GM12874 (cell line): ENCODE measurements around the gene NONO.

Experiments
- TF ChIP-seq, protein P1 (sequence below): IDR thresholded peaks from 2 replicates; pipeline ENCODE4 v1.5.1; 2011; ENCODE audit warnings: low read depth, mild to moderate bottlenecking, control low read depth, low read length, moderate library complexity; ENCODE audit not compliant: insufficient read depth

Gene NONO

GRCh38 chrX:71250841-71251240 is 32.6 kb upstream of the NONO start:
- TF ChIP-seq, protein P1, sequence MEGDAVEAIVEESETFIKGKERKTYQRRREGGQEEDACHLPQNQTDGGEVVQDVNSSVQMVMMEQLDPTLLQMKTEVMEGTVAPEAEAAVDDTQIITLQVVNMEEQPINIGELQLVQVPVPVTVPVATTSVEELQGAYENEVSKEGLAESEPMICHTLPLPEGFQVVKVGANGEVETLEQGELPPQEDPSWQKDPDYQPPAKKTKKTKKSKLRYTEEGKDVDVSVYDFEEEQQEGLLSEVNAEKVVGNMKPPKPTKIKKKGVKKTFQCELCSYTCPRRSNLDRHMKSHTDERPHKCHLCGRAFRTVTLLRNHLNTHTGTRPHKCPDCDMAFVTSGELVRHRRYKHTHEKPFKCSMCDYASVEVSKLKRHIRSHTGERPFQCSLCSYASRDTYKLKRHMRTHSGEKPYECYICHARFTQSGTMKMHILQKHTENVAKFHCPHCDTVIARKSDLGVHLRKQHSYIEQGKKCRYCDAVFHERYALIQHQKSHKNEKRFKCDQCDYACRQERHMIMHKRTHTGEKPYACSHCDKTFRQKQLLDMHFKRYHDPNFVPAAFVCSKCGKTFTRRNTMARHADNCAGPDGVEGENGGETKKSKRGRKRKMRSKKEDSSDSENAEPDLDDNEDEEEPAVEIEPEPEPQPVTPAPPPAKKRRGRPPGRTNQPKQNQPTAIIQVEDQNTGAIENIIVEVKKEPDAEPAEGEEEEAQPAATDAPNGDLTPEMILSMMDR, result no peak

- TF ChIP-seq, protein P1, result no peak
These were observed 31.9 kb upstream of the NONO start for GRCh38 chrX:71251466-71251973.

DNA sequence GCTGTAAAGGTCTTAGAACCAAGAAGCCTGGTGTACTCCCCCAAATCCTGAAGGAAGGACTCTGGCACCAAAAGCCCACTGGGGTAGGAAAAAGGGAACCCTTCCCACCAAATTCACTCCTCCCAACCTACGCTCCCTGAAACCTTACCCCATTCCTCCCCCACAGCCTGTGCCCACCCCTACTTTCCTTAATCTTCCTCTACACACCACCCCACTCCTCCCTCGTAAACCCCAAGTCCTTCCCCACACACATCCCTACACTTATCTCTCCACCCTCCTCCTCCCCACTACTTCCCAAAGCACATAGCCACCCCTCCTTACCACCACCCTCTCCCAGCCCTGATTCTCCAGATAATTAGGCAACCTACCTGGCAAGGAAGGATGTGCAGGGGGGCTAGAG is 31.2 kb upstream of the NONO start:
- TF ChIP-seq, protein P1, result no peak

GRCh38 chrX:71253253-71254091 is 30.0 kb upstream of the NONO start:
- TF ChIP-seq, protein P1, result peak; percentile 64

DNA sequence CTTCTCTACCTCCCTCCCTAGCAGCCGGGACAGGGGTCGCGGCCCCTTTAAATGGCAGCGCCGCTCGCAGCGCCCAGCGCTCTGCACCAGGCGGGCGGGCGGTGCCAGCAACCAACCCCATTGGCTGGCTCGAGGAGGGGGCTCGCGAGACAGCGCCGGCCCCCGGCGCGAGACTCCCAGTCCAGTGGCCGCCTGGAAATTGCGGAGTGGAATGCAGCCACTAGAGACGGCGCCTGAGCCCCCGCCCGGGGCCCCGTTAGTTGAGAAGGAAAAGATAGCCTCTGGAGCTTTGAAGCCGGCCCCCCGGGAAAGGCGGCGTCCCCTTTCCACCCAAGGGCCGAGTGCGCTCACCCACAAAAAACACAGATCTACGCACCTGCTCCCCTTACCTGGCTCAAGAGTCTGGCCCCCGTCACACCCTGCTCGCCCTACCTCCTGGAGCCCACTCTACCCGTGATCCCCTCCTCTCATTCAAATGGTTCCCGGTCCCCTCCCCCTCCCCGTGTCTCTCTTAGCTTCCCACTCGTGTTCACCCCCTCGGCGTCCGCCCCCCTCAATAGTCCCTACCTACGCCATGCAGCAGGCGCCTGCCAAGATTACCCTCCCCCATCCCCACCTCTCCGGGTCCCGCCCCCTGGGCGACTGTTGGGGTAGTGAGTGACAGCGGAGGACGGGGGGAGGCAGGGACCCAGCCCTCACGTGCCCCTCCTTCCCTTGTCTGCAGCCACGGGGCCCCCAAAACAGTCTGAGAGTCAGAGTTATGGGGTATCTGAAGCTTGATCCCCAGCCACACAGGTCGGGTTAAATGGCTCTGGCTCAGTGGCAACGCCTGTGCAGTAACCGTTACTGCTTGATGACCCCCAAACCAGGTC is 29.1 kb upstream of the NONO start, which contains the start of gene ZMYM3:
TSS of gene ZMYM3 (minus strand) at position 49 of the 872 bp plus-strand sequence. CDS start 885 bp downstream, outside the sequence.
- TF ChIP-seq, protein P1, result no peak

DNA sequence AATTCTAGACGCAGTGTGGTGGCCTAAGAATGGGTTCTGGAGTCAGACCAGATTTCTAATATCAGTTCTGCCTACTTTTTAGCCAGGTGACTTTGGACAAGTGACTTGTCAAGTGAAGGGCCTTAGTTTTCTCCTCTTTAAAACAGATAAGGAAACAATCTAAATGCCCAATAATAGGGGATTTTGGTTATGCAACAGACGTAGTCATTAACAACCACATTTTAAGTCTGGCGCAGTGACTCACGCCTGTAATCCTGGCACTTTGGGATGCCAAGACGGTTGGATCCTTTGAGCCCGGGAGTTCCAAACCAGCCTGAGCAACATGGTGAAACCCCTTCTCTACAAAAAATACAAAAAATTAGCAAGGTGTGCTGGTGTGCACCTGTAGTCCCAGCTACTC is 27.4 kb upstream of the NONO start:
- TF ChIP-seq, protein P1, result no peak

DNA sequence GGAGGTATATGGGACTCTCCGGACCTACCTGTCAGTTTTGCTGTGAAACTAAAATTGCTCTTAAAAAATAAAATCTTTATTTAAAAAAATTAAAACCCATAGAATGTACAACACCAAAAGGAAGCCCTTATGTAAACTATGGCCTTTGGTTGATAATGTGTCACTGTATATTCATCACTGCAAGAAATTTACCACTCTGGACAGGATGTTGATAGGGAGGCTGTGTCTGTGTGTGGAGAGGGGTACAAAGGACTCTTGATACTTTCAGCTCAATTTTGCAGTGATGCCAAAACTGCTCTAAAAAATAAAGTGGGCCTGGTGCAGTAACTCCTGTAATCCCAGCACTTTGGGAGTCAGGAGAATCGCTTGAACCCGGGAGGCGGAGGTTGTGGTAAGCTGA is 26.6 kb upstream of the NONO start:
- TF ChIP-seq, protein P1, result no peak
